HepG2 (cell line): ENCODE results near the gene FAM83D. TPM values are rescaled to one million over a fixed set of nuclear protein-coding genes. Genes with fewer than 3 reads are reported as not detected.

Experiments
- ATAC-seq: fragments of 200-7000 bp; cut with Tn5 transposase; 3 replicates; pipeline ENCODE4 v1.9.1; 2020; ENCODE audit warnings: mild to moderate bottlenecking, moderate library complexity
- BruUV-seq: library from RNA; stranded (reverse); fragments of 400-500 nt; replicated peaks from 2 replicates; lab custom pipeline; 2021; lab: Mats Ljungman, UMichigan
- CTCF ChIA-PET: fragments of 300-600 bp; formaldehyde crosslinking; extraction: SDS; loops from one replicate; lab custom pipeline; 2021; ENCODE audit warnings: low total read pairs, inconsistent platforms, low intra/inter-chr PET ratio; lab: Yijun Ruan, JAX
- POLR2A ChIA-PET: fragments of 350-600 bp; sonication (Branson Sonifier 250); formaldehyde crosslinking; loops from one replicate; lab custom pipeline; 2020; ENCODE audit warnings: antibody characterized with exemption, inconsistent platforms; lab: Yijun Ruan, JAX
- DNase-seq: peaks from one replicate; pipeline ENCODE4 v3.0.0-alpha.2; 2015; ENCODE audit warnings: low spot score
- FAIRE-seq: peaks from 3 replicates; lab custom pipeline; 2011; peaks lifted over from hg19 to GRCh38; lab: Jason Lieb, UNC
- H2AFZ ChIP-seq: one replicate; pipeline ENCODE4 v1.6.1; 2011; ENCODE audit warnings: low read length, inconsistent platforms
- H3K27ac ChIP-seq: fragments of 300-600 bp; 3 replicates; pipeline ENCODE4 v1.8.0; 2011; ENCODE audit warnings: mixed run types, mild to moderate bottlenecking, mixed read lengths, low read length, inconsistent platforms; ENCODE audit not compliant: insufficient read depth; ENCODE audit errors: extremely low read length
- H3K27me3 ChIP-seq, 2 experiments: fragments of 200-600 bp in 1 of 2; 2 replicates in 1 of 2; 3 replicates in 1 of 2; pipeline versions ENCODE4 v1.6.0 to v1.8.0; 2011; ENCODE audit warnings: low read length in 2 of 2, mild to moderate bottlenecking in 2 of 2, moderate library complexity in 2 of 2, inconsistent platforms in 1 of 2; ENCODE audit not compliant: insufficient read depth in 2 of 2, control insufficient read depth in 1 of 2
- H3K36me3 ChIP-seq, 2 experiments: fragments of 200-600 bp in 1 of 2; replicated peaks in 1 of 2; 2 replicates in 1 of 2; 3 replicates in 1 of 2; pipeline versions ENCODE4 v1.5.1 to v1.8.0; 2011; ENCODE audit warnings: low read length in 2 of 2, inconsistent platforms in 1 of 2; ENCODE audit not compliant: insufficient read depth in 2 of 2, control insufficient read depth in 1 of 2
- H3K4me1 ChIP-seq: 2 replicates; pipeline ENCODE4 v1.5.1; 2012; ENCODE audit warnings: low read length, inconsistent platforms; ENCODE audit not compliant: insufficient read depth
- H3K4me2 ChIP-seq: 2 replicates; pipeline ENCODE4 v1.6.0; 2011; ENCODE audit warnings: low read depth, low read length, inconsistent platforms
- H3K4me3 ChIP-seq, 3 experiments: fragments of 200-600 bp in 1 of 3; sonication (generic), shearing (Covaris generic) in 1 of 3; replicated peaks in 1 of 3; 2 replicates each; pipeline ENCODE4 v1.5.1; 2011 to 2016; ENCODE audit warnings: low read length in 3 of 3, inconsistent platforms in 2 of 3, low read depth in 2 of 3, mild to moderate bottlenecking in 2 of 3, control low read depth in 1 of 3, mixed read lengths in 1 of 3; ENCODE audit not compliant: insufficient read depth in 1 of 3
- H3K79me2 ChIP-seq: one replicate; pipeline ENCODE4 v1.6.1; 2011; ENCODE audit warnings: low read length, inconsistent platforms; ENCODE audit not compliant: insufficient read depth
- H3K9ac ChIP-seq: 2 replicates; pipeline ENCODE4 v1.6.0; 2011; ENCODE audit warnings: mild to moderate bottlenecking, low read depth, low read length, inconsistent platforms; ENCODE audit not compliant: insufficient read depth
- H3K9me3 ChIP-seq: 2 replicates; pipeline ENCODE4 v1.5.1; 2012; ENCODE audit warnings: mild to moderate bottlenecking, low read length
- H4K20me1 ChIP-seq: 2 replicates; pipeline ENCODE4 v1.6.0; 2011; ENCODE audit warnings: inconsistent platforms, mild to moderate bottlenecking, low read length, moderate library complexity; ENCODE audit not compliant: insufficient read depth
- HOXA9 ChIP-seq: sonication (generic); formaldehyde crosslinking; IDR thresholded peaks from 2 replicates; pipeline ENCODE4 v1.8.1; 2022; ENCODE audit warnings: missing genetic modification reagents, mild to moderate bottlenecking, moderate library complexity, borderline replicate concordance
- MED8 ChIP-seq: sonication (generic); formaldehyde crosslinking; IDR thresholded peaks from 2 replicates; pipeline ENCODE4 v1.8.1; 2023; ENCODE audit warnings: mild to moderate bottlenecking, missing genetic modification reagents; ENCODE audit not compliant: insufficient replicate concordance
- NCOA5 ChIP-seq: sonication (generic); formaldehyde crosslinking; IDR thresholded peaks from 2 replicates; pipeline ENCODE4 v1.4.0; 2020; ENCODE audit warnings: missing genetic modification reagents
- NFYC ChIP-seq: IDR thresholded peaks from 2 replicates; pipeline ENCODE4 v1.6.1; 2016; ENCODE audit warnings: missing genetic modification reagents, missing compliant biosample characterization
- SRSF9 ChIP-seq: fragments of 200-400 bp; formaldehyde crosslinking; IDR thresholded peaks from 2 replicates; pipeline ENCODE4 v1.6.1; 2018; ENCODE audit warnings: borderline replicate concordance, mild to moderate bottlenecking, low read depth, low read length; ENCODE audit not compliant: insufficient read depth, poor library complexity, severe bottlenecking
- XBP1 ChIP-seq: sonication (generic); formaldehyde crosslinking; IDR thresholded peaks from 2 replicates; pipeline ENCODE4 v1.5.0; 2020; ENCODE audit warnings: missing genetic modification reagents
- ZFAT ChIP-seq: sonication (generic); formaldehyde crosslinking; conservative IDR thresholded peaks from 2 replicates; pipeline ENCODE4 v1.8.1; 2023; ENCODE audit warnings: missing genetic modification reagents, inconsistent platforms
- ZFY ChIP-seq: sonication (generic); formaldehyde crosslinking; IDR thresholded peaks from 2 replicates; pipeline ENCODE4 v1.4.0; 2020; ENCODE audit warnings: missing genetic modification reagents
- ZMYM4 ChIP-seq: sonication (generic); formaldehyde crosslinking; IDR thresholded peaks from 2 replicates; pipeline ENCODE4 v1.8.1; 2023; ENCODE audit warnings: mild to moderate bottlenecking, missing genetic modification reagents
- ZNF138 ChIP-seq: sonication (generic); formaldehyde crosslinking; IDR thresholded peaks from 2 replicates; pipeline ENCODE4 v1.5.0; 2020; ENCODE audit warnings: mild to moderate bottlenecking, low read depth, missing genetic modification reagents
- ZNF317 ChIP-seq: sonication (generic); formaldehyde crosslinking; IDR thresholded peaks from 2 replicates; pipeline ENCODE4 v1.5.0; 2020; ENCODE audit warnings: mild to moderate bottlenecking, missing genetic modification reagents
- ZNF446 ChIP-seq: sonication (generic); formaldehyde crosslinking; IDR thresholded peaks from 2 replicates; pipeline ENCODE4 v1.5.0; 2020; ENCODE audit warnings: mild to moderate bottlenecking, missing genetic modification reagents
- ZNF691 ChIP-seq: sonication (generic); formaldehyde crosslinking; IDR thresholded peaks from 2 replicates; pipeline ENCODE4 v1.4.0; 2020; ENCODE audit warnings: missing genetic modification reagents, low read depth, mild to moderate bottlenecking, borderline replicate concordance
- ZNF788 ChIP-seq: sonication (generic); formaldehyde crosslinking; IDR thresholded peaks from 2 replicates; pipeline ENCODE4 v1.5.0; 2020; ENCODE audit warnings: mild to moderate bottlenecking, missing genetic modification reagents, borderline replicate concordance
- WGBS: methylation state at CpG from one replicate; pipeline ENCODE4 v1.1.6; 2017; ENCODE audit warnings: low lambda C conversion rate; 5-methylcytosine and 5-hydroxymethylcytosine counted together
- in situ Hi-C: cut with HindIII; loops from 2 replicates; pipeline ENCODE4 v1.10.0; 2017; ENCODE audit warnings: low pct_unique_long_range_greater_than_20kb; ENCODE audit not compliant: extremely low pct_ligation_motif_present
- intact Hi-C: fragments of 100-400 bp; cut with micrococcal nuclease; formaldehyde crosslinking; loops from one replicate; pipeline ENCODE4 v1.10.0; 2022; ENCODE audit not compliant: unreplicated experiment
- polyA plus RNA-seq, 8 experiments: library from polyadenylated mRNA; depleted of rRNA in 3 of 8; stranded (reverse) in 7 of 8; unstranded in 1 of 8; fragments of >200 nt; fragmentation: Illumina TruSeq in 4 of 8; extraction: Trizol in 4 of 8; gene quantifications; 2 replicates each; pipeline versions ENCODE4 v1.2.1 to v1.2.3, GENCODE V29; 2011 to 2016; ENCODE audit warnings: low read depth in 4 of 8, missing spikeins in 1 of 8, mixed read lengths in 1 of 8; ENCODE audit not compliant: insufficient read depth in 1 of 8
- total RNA-seq, 5 experiments: library from RNA; depleted of rRNA; stranded (reverse); fragments of >200 nt; fragmentation: Illumina TruSeq; extraction: Trizol; gene quantifications; 2 replicates each; pipeline ENCODE4 v1.2.3, GENCODE V29; 2016; ENCODE audit warnings: low read depth in 1 of 5

The FAM83D gene
- total and polyA plus RNA-seq, 2 of the 13 experiments (the other 11 are each of a cell fraction or from before 2014, with no cell fraction given): 51.4 to 64.0 TPM

- BruUV-seq: no TSS peak
- ATAC-seq: no peak
- no peak overlapping the region for H3K4me3 ChIP-seq
- no peak overlapping the region for H3K4me2 ChIP-seq
- H3K79me2 ChIP-seq: peaks cover 38% of the 10 kb centered on the region
- H4K20me1 ChIP-seq: no peaks in the 10 kb centered on the region
- no peak overlapping the region for H2AFZ ChIP-seq
- no peaks in the 10 kb centered on the region for H3K27me3 ChIP-seq
- no peak overlapping the region for H3K27ac ChIP-seq
- H3K36me3 ChIP-seq: peaks cover 7 to 40% of the 10 kb centered on the region in 2 experiments; a peak in 4 of 5 replicates
- ChIA-PET POLR2A (interaction anchor here (1.1 to 1.5 kb wide), 2 partner anchors 17 to 53 kb away, joined by 3 to 8 read pairs; partner anchors contain the start of genes DHX35 and FAM83D), CTCF (no interaction called here)
- H3K9ac ChIP-seq: no peak overlapping the region
- TF ChIP-seq MED8 (CRISPR knock-in tag) (no peak), ZNF788 (CRISPR knock-in tag) (no peak), SRSF9 (no peak), ZFAT (CRISPR knock-in tag) (no peak), ZNF317 (CRISPR knock-in tag) (no peak), ZNF446 (CRISPR knock-in tag) (no peak), NFYC (no peak), HOXA9 (CRISPR knock-in tag) (no peak), XBP1 (CRISPR knock-in tag) (no peak), ZNF691 (CRISPR knock-in tag) (no peak), ZMYM4 (no peak), ZFY (CRISPR knock-in tag) (no peak), NCOA5 (CRISPR knock-in tag) (no peak), ZNF138 (no peak)
- no peak for FAIRE-seq
- no peaks in the 10 kb centered on the region for H3K9me3 ChIP-seq
- no peak for DNase-seq
- 97% methylated on average over 2 of the region's 2 CpGs for WGBS
- in situ Hi-C loops: no loop called here
- peaks cover 44% of the 10 kb centered on the region for H3K4me1 ChIP-seq
- intact Hi-C loops: no loop called here
Measured at GRCh38 chr20:38979434-38979833, 53.2 kb downstream of the FAM83D start.
